Urinary bladder (tissue), 4 donors: Measurements from ENCODE around the gene MFAP1. TPM values are rescaled to one million over a fixed set of nuclear protein-coding genes. Genes with fewer than 3 reads are reported as not detected.
"Not testable (repeated sequence)": the region's sequence is repeated elsewhere in the genome, so short reads cannot be mapped to it uniquely, and the experiment has no call there.

ENCODE experiments used
- DNase-seq: peaks from one replicate; pipeline ENCODE4 v3.0.0-alpha.2; 2015; ENCODE audit errors: extremely low spot score
- H3K27ac ChIP-seq: one replicate; pipeline ENCODE4 v1.5.1; 2013; ENCODE audit warnings: low read depth, mild to moderate bottlenecking, moderate library complexity
- H3K36me3 ChIP-seq: one replicate; pipeline ENCODE4 v1.6.1; 2013; ENCODE audit warnings: mild to moderate bottlenecking, moderate library complexity; ENCODE audit not compliant: insufficient read depth
- H3K4me1 ChIP-seq: one replicate; pipeline ENCODE4 v1.6.1; 2013; ENCODE audit warnings: mild to moderate bottlenecking, moderate library complexity; ENCODE audit not compliant: insufficient read depth
- H3K4me3 ChIP-seq: one replicate; pipeline ENCODE4 v1.5.1; 2013; ENCODE audit warnings: low read depth, low read length
- WGBS: extraction: QIAGEN DNeasy Blood & Tissue Kit; methylation state at CpG from one replicate; pipeline ENCODE4 v1.1.7; 2013; 5-methylcytosine and 5-hydroxymethylcytosine counted together
- polyA plus RNA-seq: library from polyadenylated mRNA; stranded (reverse); fragments of 200-250 nt; gene quantifications from one replicate; pipeline ENCODE4 v1.2.3, GENCODE V29; 2013
- total RNA-seq: library from RNA; depleted of rRNA; stranded (reverse); fragments of >200 nt; gene quantifications from one replicate; pipeline ENCODE4 v1.2.3, GENCODE V29; 2014
- donor health status: healthy with polysubstance abuse.
- donor health status: healthy.

MFAP1 gene
- total and polyA plus RNA-seq, 2 donors: 22.4 to 26.2 TPM

GRCh38 chr15:43831519-43832052 is 7.1 kb upstream of the MFAP1 start:
- WGBS: 93% methylated on average over 14 of the region's 14 CpGs
- DNase-seq, H3K4me1 ChIP-seq: not testable (repeated sequence)

GRCh38 chr15:43830691-43831275 is 6.3 kb upstream of the MFAP1 start:
- not testable (repeated sequence) for H3K27ac ChIP-seq, H3K4me3 ChIP-seq, H3K4me1 ChIP-seq, DNase-seq, H3K36me3 ChIP-seq
- WGBS: 98% methylated on average over 9 of the region's 9 CpGs

More at GRCh38 chr15:43831519-43832052, 7.1 kb upstream of the MFAP1 start:
- not testable (repeated sequence) for H3K4me3 ChIP-seq, H3K27ac ChIP-seq, H3K36me3 ChIP-seq

- not testable (repeated sequence) for H3K36me3 ChIP-seq, H3K4me3 ChIP-seq, H3K4me1 ChIP-seq, DNase-seq, H3K27ac ChIP-seq
- WGBS: 96% methylated on average over 9 of the region's 9 CpGs
Measured at GRCh38 chr15:43829951-43830540, 5.6 kb upstream of the MFAP1 start.

- DNase-seq: no peak
- H3K4me3 ChIP-seq: no peak overlapping the region
- 47% methylated on average over 6 of the region's 6 CpGs for WGBS
- no peak overlapping the region for H3K27ac ChIP-seq
- H3K36me3 ChIP-seq: no peaks in the 10 kb centered on the region
- H3K4me1 ChIP-seq: no peaks in the 10 kb centered on the region
Measured at GRCh38 chr15:43828061-43828657, 3.7 kb upstream of the MFAP1 start.

GRCh38 chr15:43826508-43827341 is 2.2 kb upstream of the MFAP1 start, which contains the start of gene WDR76:
Gene WDR76 (plus strand): TSS chr15:43827002. CDS start chr15:43827033, 31 bp downstream.
- Histone ChIP-seq H3K36me3 (no peaks in the 10 kb centered on the region), H3K4me3 (peak within 1 kb of the TSS; percentile 52), H3K4me1 (no peaks in the 10 kb centered on the region), H3K27ac (peak within 1 kb of the TSS; percentile 74)
- DNase-seq: peak; percentile 40
- WGBS: 5% methylated on average over 48 of the region's 48 CpGs

GRCh38 chr15:43826029-43826507 is 1.6 kb upstream of the MFAP1 start:
- Histone ChIP-seq H3K27ac (no peak overlapping the region), H3K36me3 (no peaks in the 10 kb centered on the region), H3K4me1 (no peaks in the 10 kb centered on the region), H3K4me3 (no peak overlapping the region)
- DNase-seq: no peak
- 96% methylated on average over 11 of the region's 11 CpGs for WGBS

GRCh38 chr15:43825305-43825704 is 815 bp upstream of the MFAP1 start:
- H3K4me3 ChIP-seq, DNase-seq, H3K4me1 ChIP-seq, H3K27ac ChIP-seq, H3K36me3 ChIP-seq: not testable (repeated sequence)
- 95% methylated on average over 11 of the region's 11 CpGs for WGBS

GRCh38 chr15:43821505-43821904 is 3.0 kb downstream of the MFAP1 start:
- Histone ChIP-seq H3K4me3 (no peak overlapping the region), H3K36me3 (peaks cover 2% of the 10 kb centered on the region), H3K4me1 (no peaks in the 10 kb centered on the region), H3K27ac (no peak overlapping the region)
- DNase-seq: no peak
- 26% methylated on average over 3 of the region's 3 CpGs for WGBS

GRCh38 chr15:43815064-43815463 is 9.4 kb downstream of the MFAP1 start:
- not testable (repeated sequence) for H3K4me3 ChIP-seq, H3K36me3 ChIP-seq, DNase-seq, H3K27ac ChIP-seq, H3K4me1 ChIP-seq
- WGBS: 94% methylated on average over 5 of the region's 5 CpGs

- DNase-seq: no peak
- Histone ChIP-seq H3K4me1 (no peaks in the 10 kb centered on the region), H3K4me3 (no peak overlapping the region), H3K27ac (no peak overlapping the region), H3K36me3 (peaks cover 13% of the 10 kb centered on the region)
- 90% methylated on average over 6 of the region's 6 CpGs for WGBS
Measured at GRCh38 chr15:43808960-43809678, 15.4 kb downstream of the MFAP1 start.

GRCh38 chr15:43808435-43808950 is 16.0 kb downstream of the MFAP1 start:
- peaks cover 13% of the 10 kb centered on the region for H3K36me3 ChIP-seq
- no peak overlapping the region for H3K27ac ChIP-seq
- H3K4me3 ChIP-seq: no peak overlapping the region
- no peak for DNase-seq
- no peaks in the 10 kb centered on the region for H3K4me1 ChIP-seq
- WGBS: 94% methylated on average over 5 of the region's 5 CpGs

GRCh38 chr15:43802676-43803075 is 21.8 kb downstream of the MFAP1 start:
- 97% methylated on average over 7 of the region's 7 CpGs for WGBS
- H3K36me3 ChIP-seq, H3K4me1 ChIP-seq, H3K4me3 ChIP-seq, DNase-seq, H3K27ac ChIP-seq: not testable (repeated sequence)
